ENCODE data around the gene POLE.

Gene POLE

DNA sequence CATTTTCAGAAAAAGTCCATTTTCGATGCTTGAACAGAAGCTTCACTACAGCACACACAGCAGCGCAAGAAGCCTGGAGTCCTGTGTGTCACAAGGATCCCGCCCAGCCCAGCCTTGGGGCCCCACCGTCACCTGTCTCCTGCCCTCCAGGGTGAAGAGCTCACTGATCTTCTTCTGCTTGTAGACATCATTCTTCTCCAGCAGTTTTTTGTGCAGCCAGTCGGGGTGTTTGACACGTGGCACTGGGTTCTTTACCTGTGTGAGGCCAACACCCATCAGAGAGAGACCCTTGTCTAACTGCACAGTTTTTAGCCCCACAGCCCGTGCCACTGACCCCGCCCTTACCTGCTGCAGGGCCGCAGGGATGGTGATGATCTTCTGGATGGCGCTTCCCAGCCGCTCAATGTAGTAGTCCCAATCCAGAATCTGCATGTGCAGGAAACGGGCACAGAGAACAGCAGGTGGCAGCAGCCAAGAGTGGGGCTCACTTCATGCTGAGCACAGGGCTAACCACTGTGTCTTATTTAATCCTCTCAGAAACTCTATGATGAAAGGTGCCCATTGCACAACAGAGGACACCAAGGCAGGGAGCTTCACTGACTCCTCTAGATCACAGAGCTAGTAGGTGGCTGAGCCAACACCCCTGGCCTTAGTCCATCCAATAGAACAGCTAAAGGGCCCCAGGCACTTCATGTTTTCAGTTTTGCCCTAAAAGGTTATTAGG is 30.0 kb downstream of the POLE start:
- no peak overlapping the region for H2AFZ ChIP-seq (ENCODE audit: low read depth, low read length)
- H3K4me2 ChIP-seq (ENCODE audit: low read length), result no peak overlapping the region
- H3K4me3 ChIP-seq (ENCODE audit: low read length), result no peak overlapping the region
- H4K20me1 ChIP-seq (ENCODE audit: insufficient read depth, low read length), result no peaks in the 10 kb centered on the region
- H3K27me3 ChIP-seq (ENCODE audit: low read depth, low read length), result no peaks in the 10 kb centered on the region
- TF ChIP-seq EZH2phosphoT487 (IDR thresholded peaks at IDR 0.05; ENCODE audit: low read depth), result no peak
- TF ChIP-seq, protein P1, sequence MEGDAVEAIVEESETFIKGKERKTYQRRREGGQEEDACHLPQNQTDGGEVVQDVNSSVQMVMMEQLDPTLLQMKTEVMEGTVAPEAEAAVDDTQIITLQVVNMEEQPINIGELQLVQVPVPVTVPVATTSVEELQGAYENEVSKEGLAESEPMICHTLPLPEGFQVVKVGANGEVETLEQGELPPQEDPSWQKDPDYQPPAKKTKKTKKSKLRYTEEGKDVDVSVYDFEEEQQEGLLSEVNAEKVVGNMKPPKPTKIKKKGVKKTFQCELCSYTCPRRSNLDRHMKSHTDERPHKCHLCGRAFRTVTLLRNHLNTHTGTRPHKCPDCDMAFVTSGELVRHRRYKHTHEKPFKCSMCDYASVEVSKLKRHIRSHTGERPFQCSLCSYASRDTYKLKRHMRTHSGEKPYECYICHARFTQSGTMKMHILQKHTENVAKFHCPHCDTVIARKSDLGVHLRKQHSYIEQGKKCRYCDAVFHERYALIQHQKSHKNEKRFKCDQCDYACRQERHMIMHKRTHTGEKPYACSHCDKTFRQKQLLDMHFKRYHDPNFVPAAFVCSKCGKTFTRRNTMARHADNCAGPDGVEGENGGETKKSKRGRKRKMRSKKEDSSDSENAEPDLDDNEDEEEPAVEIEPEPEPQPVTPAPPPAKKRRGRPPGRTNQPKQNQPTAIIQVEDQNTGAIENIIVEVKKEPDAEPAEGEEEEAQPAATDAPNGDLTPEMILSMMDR (IDR thresholded peaks at IDR 0.05; ENCODE audit: low read depth, low read length), result no peak
- H3K9ac ChIP-seq (ENCODE audit: low read length), result no peak overlapping the region
- peaks cover 83% of the 10 kb centered on the region for H3K36me3 ChIP-seq (replicated peaks; ENCODE audit: low read depth, low read length)
- H3K4me1 ChIP-seq (ENCODE audit: low read length), result no peaks in the 10 kb centered on the region
- no peaks in the 10 kb centered on the region for H3K79me2 ChIP-seq (ENCODE audit: low read length)
- H3K27ac ChIP-seq (ENCODE audit: low read length), result no peak overlapping the region
- no peaks in the 10 kb centered on the region for H3K9me3 ChIP-seq (ENCODE audit: insufficient read depth, low read length)

DNA sequence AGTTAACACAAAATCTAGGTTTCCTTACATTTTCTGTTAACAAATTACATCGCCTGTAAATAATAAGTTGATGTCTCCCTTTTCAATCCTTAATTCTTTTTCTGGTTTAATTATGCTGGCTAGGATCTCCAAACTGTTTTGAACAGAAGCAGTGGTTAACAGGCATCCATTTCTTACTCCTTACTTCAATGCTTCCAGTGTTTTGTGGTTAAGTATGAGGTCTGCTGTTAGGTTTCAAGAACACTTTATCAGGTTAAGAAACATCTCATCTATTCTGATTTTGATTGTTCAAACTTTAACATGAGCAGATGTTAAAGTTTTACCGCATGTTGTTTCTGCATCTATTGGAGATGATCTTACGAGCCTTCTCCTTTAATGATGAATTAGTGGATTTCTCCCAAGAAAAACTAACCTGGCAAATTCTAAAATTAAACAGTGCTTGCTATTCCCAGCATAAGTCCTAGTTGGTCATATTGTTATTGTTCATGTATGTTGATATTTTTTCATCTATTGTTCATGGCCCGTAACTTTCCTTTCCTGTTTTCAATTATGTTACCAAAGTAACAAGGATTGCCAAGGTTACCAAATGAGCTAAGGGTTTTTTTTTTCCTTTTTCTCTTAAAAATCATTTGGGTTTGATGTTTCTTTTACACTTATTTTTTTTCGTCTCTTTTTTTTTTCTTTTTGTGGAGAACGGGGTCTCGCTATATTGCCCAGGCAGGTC is 33.4 kb downstream of the POLE start:
- Histone ChIP-seq H3K27ac (ENCODE audit: low read length) (no peak overlapping the region), H3K9ac (ENCODE audit: low read length) (no peak overlapping the region), H3K9me3 (ENCODE audit: insufficient read depth, low read length) (no peaks in the 10 kb centered on the region), H2AFZ (ENCODE audit: low read depth, low read length) (no peak overlapping the region), H3K36me3 (replicated peaks; ENCODE audit: low read depth, low read length) (peaks cover 67% of the 10 kb centered on the region), H3K27me3 (ENCODE audit: low read depth, low read length) (no peaks in the 10 kb centered on the region), H3K4me2 (ENCODE audit: low read length) (no peak overlapping the region), H3K4me3 (ENCODE audit: low read length) (no peak overlapping the region), H3K79me2 (ENCODE audit: low read length) (no peaks in the 10 kb centered on the region), H3K4me1 (ENCODE audit: low read length) (no peaks in the 10 kb centered on the region), H4K20me1 (ENCODE audit: insufficient read depth, low read length) (no peaks in the 10 kb centered on the region)
- TF ChIP-seq, protein P1 (IDR thresholded peaks at IDR 0.05; ENCODE audit: low read depth, low read length), result no peak
- TF ChIP-seq EZH2phosphoT487 (IDR thresholded peaks at IDR 0.05; ENCODE audit: low read depth), result no peak

DNA sequence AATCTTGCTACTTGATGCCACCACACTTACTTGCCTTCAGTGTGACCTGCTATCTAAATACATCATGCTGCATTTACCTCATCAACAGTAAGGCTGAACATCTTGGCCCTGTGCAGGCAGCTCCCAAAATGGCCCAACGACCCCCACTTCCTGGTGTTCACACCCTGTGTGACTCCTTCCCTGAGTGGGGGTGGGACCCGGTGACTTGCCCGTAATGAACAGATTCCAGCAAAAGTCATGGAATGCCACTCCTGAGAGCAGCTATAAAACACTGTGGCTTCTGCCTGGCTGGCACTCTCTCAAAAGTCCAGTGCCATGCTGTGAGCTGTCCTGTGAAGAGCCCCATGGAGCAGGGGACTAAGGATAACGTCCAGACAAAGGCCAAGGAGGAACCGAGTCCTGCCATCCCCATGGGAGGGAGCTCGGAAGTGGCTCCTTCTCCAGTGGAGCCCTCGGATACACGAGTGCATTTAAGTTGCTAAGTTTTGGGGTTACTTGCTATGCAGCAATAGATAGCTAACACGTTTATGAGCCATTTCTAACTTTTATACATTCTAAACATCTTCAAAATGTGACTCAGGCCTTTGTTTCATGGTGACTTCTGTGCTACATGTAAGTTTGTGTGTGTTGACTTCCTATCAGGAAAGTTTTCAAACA is 35.6 kb downstream of the POLE start:
- no peak for TF ChIP-seq EZH2phosphoT487 (IDR thresholded peaks at IDR 0.05; ENCODE audit: low read depth)
- TF ChIP-seq, protein P1 (IDR thresholded peaks at IDR 0.05; ENCODE audit: low read depth, low read length), result no peak
- H3K9ac ChIP-seq (ENCODE audit: low read length), result no peak overlapping the region
- H4K20me1 ChIP-seq (ENCODE audit: insufficient read depth, low read length), result no peaks in the 10 kb centered on the region
- no peaks in the 10 kb centered on the region for H3K79me2 ChIP-seq (ENCODE audit: low read length)
- H3K9me3 ChIP-seq (ENCODE audit: insufficient read depth, low read length), result no peaks in the 10 kb centered on the region
- H3K36me3 ChIP-seq (replicated peaks; ENCODE audit: low read depth, low read length), result peaks cover 65% of the 10 kb centered on the region
- no peaks in the 10 kb centered on the region for H3K4me1 ChIP-seq (ENCODE audit: low read length)
- no peak overlapping the region for H3K4me3 ChIP-seq (ENCODE audit: low read length)
- H3K4me2 ChIP-seq (ENCODE audit: low read length), result no peak overlapping the region
- no peaks in the 10 kb centered on the region for H3K27me3 ChIP-seq (ENCODE audit: low read depth, low read length)
- no peak overlapping the region for H2AFZ ChIP-seq (ENCODE audit: low read depth, low read length)
- no peak overlapping the region for H3K27ac ChIP-seq (ENCODE audit: low read length)
